Germinal center (tissue), 1 donor: ENCODE data around the gene NUP54.

ENCODE experiments used
- DNase-seq: peaks from one replicate; pipeline ENCODE4 v3.0.0; 2012; ENCODE audit warnings: mixed read lengths, low spot score

The NUP54 gene

DNA sequence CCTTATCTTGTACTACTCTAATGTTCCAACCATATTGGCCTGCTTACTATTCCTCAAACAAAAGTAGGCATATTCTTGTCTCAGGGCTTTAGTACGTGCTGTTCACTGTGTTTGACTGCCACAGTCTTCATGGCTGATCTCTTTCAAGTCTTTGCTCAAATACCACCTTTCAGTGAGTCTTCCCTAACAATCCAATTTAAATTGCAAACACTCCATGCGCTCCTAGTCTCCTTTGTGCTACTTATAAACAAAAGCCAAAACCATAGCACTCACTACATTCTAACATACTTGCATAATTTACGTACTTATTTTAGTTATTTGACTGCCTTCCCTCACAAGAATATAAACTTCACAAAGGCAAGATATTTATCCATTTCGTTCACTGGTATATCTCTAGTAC is 75.4 kb downstream of the NUP54 start:
- no peak for DNase-seq

DNA sequence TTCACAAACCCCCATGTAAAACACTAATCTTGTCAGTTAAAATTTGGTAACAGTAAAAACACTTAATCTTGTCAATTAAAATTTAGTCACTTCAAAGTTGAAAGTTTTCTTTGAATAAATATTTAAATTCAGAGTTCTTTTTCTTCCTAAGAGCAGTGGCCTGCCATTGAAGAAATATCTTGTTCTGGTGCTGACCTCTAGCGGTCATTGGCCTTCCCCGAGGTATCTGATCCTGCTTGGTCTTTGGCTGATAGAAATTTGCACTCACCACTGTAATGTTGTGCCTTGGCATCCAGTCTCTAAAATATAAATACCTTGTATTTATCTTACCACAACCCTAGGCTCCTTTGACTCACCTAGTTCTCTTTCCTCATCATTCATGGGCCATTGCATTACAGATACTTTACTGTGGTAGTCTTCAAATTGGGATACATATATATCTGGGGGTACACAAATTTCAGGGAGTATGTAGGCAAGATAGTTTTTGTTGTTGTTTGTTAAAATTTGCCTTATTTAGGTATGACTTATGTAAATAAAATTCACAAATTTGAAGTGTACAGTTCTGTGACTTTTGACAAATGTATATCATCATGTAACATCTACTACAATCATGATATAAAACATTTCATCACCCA is 80.4 kb downstream of the NUP54 start:
- DNase-seq: peak; percentile 64

DNA sequence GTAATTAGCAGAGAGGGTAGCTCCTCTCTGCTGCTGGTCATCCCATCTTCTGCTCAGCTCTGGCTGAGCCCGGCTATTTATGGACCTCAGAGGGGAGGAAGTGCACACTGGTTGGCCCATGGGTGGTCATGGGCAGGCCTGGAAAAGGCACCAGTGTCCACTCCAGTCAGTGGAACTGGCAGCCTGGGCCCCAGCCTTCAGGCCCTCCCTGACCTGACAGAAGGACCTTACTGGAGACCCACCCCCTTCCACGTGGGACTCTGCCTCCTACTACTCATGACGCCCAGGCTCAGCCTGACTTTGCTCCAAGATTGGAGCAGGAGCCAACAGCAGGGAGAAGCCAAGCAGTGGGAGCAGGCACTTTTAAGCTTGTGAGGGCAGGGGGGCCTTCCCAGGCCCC is 81.7 kb downstream of the NUP54 start:
- no peak for DNase-seq
